Progenitor cell of endocrine pancreas (in vitro differentiated cells): ENCODE data around the gene SHANK3. TPM values are rescaled to one million over a fixed set of nuclear protein-coding genes. Genes with fewer than 3 reads are reported as not detected.

ENCODE experiments used
- DNase-seq: peaks from one replicate; pipeline ENCODE4 v3.0.0; 2021; ENCODE audit warnings: low spot score; ENCODE audit not compliant: unreplicated experiment
- H3K27ac Mint-ChIP-seq: 2 replicates; pipeline ENCODE4 v1.8.0; 2021; ENCODE audit warnings: mild to moderate bottlenecking, moderate library complexity, mixed read lengths
- H3K27me3 Mint-ChIP-seq: 2 replicates; pipeline ENCODE4 v1.8.0; 2021; ENCODE audit warnings: mixed read lengths
- H3K36me3 Mint-ChIP-seq: 2 replicates; pipeline ENCODE4 v1.8.0; 2022; ENCODE audit warnings: mixed read lengths; ENCODE audit not compliant: insufficient read depth
- H3K4me1 Mint-ChIP-seq: 2 replicates; pipeline ENCODE4 v1.8.0; 2021; ENCODE audit warnings: low read depth, mixed read lengths
- H3K4me3 Mint-ChIP-seq: 2 replicates; pipeline ENCODE4 v1.8.0; 2021; ENCODE audit warnings: low read depth, mild to moderate bottlenecking, moderate library complexity, mixed read lengths
- H3K9me3 Mint-ChIP-seq: 2 replicates; pipeline ENCODE4 v1.8.0; 2021; ENCODE audit warnings: low read depth, mixed read lengths
- CTCF ChIP-seq: fragments of 200-600 bp; sonication (generic); IDR thresholded peaks from one replicate; pipeline ENCODE4 v1.5.0; 2021; ENCODE audit warnings: antibody characterized with exemption, mild to moderate bottlenecking; ENCODE audit not compliant: unreplicated experiment
- total RNA-seq: library from RNA; stranded (reverse); gene quantifications from 2 replicates; pipeline ENCODE4 v1.2.1, GENCODE V29; 2021

Gene SHANK3
- total RNA-seq, 1 donor from 2014 or later: 6.9 TPM

GRCh38 chr22:50701076-50701419, 28.4 kb downstream of the SHANK3 start:
- TF ChIP-seq CTCF: no peak
- Mint-ChIP-seq H3K4me1 (peaks cover 12% of the 10 kb centered on the region), H3K4me3 (no peak overlapping the region), H3K36me3 (peaks cover 7% of the 10 kb centered on the region), H3K27me3 (peaks cover 9% of the 10 kb centered on the region), H3K27ac (no peak overlapping the region), H3K9me3 (no peaks in the 10 kb centered on the region)
- no peak for DNase-seq

- Mint-ChIP-seq H3K4me1 (peaks cover 15% of the 10 kb centered on the region), H3K4me3 (no peak overlapping the region), H3K27me3 (peaks cover 5% of the 10 kb centered on the region), H3K9me3 (no peaks in the 10 kb centered on the region), H3K27ac (no peak overlapping the region), H3K36me3 (peaks cover 8% of the 10 kb centered on the region)
- TF ChIP-seq CTCF: no peak
- DNase-seq: no peak
Observed at GRCh38 chr22:50701428-50702154, 29.0 kb downstream of the SHANK3 start.

- peaks cover 8% of the 10 kb centered on the region for H3K36me3 Mint-ChIP-seq
- no peak overlapping the region for H3K4me3 Mint-ChIP-seq
- H3K27ac Mint-ChIP-seq: no peak overlapping the region
- H3K4me1 Mint-ChIP-seq: peaks cover 13% of the 10 kb centered on the region
- no peak for TF ChIP-seq CTCF
- H3K9me3 Mint-ChIP-seq: no peaks in the 10 kb centered on the region
- no peak for DNase-seq
- H3K27me3 Mint-ChIP-seq: peaks cover 5% of the 10 kb centered on the region
Observed at GRCh38 chr22:50702261-50702671, 29.6 kb downstream of the SHANK3 start.

DNA sequence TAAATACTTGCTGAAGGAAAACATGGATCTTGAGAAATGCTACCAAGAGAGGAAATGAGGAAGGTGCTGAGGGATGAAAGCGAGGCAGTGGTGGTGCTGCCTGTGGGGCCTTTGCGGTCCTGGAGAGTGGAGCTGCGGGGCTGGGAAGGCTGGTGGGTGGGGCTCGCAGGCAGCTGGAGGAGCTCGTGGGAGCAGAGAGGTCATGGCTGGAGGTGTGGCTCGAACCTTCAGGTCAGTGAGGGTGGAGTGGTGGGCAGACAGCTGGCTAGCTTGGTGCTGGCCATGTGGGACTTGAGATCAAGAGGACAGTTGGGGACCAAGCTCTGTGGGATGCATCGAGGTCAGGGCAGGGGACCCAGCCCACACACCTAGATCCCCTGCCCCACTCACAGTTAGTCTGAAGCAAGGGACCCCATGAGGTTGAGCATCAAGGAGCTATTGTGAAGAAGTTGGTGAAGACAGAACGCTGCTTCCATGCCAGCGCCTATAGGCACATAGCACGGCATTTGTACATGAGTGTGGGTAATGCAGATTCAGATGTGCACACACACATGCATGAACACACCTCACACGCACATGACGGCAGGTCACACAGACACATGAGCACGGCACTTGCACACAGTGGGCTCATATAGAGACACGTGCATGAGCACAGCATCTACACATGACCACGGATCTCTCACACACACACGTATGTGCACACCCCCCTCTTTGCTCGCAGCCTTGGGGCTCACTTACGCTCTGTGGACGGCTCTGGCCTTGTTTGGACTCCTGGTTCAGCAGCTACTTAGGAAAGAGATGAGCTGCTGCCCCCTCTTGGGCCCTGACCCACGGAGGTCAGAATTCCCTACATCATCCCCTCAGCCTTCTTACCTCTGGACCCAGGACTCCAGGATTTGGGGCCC, 30.4 kb downstream of the SHANK3 start:
- H3K27ac Mint-ChIP-seq: no peak overlapping the region
- H3K36me3 Mint-ChIP-seq: peaks cover 8% of the 10 kb centered on the region
- no peak for DNase-seq
- no peak for TF ChIP-seq CTCF
- H3K27me3 Mint-ChIP-seq: peaks cover 5% of the 10 kb centered on the region
- peaks cover 13% of the 10 kb centered on the region for H3K4me1 Mint-ChIP-seq
- no peak overlapping the region for H3K4me3 Mint-ChIP-seq
- no peaks in the 10 kb centered on the region for H3K9me3 Mint-ChIP-seq

- no peak for TF ChIP-seq CTCF
- Mint-ChIP-seq H3K27ac (no peak overlapping the region), H3K4me3 (no peak overlapping the region), H3K9me3 (no peaks in the 10 kb centered on the region), H3K4me1 (peaks cover 11% of the 10 kb centered on the region), H3K36me3 (peaks cover 9% of the 10 kb centered on the region), H3K27me3 (peaks cover 2% of the 10 kb centered on the region)
- DNase-seq: no peak
Observed at GRCh38 chr22:50703726-50704509, 31.3 kb downstream of the SHANK3 start.
